Esophagus squamous epithelium (tissue), 4 donors: Measurements from ENCODE around the gene PMEPA1.
A peak's percentile ranks its signal among the peaks of the same experiment; 100 is the strongest.

Experiments
- POLR2A ChIP-seq, 4 donors: fragments of 450-650 bp; IDR thresholded peaks; one replicate each; pipeline ENCODE4 v1.6.1; 2017; ENCODE audit warnings: antibody characterized with exemption in 4 of 4, mild to moderate bottlenecking in 4 of 4, moderate library complexity in 3 of 4
- TF ChIP-seq, protein P1 (sequence below), 6 experiments: fragments of 450-650 bp in 4 of 6; fragments of 200-600 bp in 2 of 6; sonication (generic) in 2 of 6; IDR thresholded peaks; one replicate each; pipeline ENCODE4 v1.5.1; 2016 to 2019; ENCODE audit warnings: antibody characterized with exemption in 6 of 6, mild to moderate bottlenecking in 4 of 6, moderate library complexity in 4 of 6

DNA sequence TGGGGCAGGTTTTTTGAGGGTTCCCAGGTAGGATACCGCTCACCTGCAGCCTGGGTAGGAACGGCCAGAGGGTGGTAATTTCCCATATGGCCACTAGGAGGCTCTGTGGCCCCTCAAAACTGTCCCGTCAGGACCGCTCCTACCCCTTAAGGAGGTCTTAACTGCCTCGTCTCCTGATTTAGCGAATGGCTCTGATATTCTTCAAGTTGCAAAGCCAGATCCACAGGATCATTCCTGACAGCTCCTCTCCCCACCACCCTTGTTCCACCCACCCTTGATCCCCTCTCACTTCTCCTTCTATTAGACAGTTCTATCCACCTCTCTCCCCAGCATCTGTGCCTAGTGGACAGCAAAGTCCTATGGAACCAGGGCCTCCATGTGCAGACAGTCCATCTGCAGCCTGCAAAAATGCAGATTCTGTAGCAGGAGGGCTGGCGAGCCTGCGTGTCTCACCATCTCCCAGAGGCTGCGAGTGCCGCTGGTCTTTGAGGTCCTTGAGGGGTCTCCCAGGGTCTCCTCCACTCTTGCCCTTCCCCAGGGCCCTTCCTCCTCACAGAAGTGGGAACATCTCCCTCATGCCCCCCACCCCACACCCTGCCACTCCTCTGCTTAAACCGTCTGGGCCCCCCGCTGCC lies 55.3 kb downstream of the PMEPA1 start:
- no peak for TF ChIP-seq POLR2A (IDR thresholded peaks at IDR 0.05)
- TF ChIP-seq, protein P1, sequence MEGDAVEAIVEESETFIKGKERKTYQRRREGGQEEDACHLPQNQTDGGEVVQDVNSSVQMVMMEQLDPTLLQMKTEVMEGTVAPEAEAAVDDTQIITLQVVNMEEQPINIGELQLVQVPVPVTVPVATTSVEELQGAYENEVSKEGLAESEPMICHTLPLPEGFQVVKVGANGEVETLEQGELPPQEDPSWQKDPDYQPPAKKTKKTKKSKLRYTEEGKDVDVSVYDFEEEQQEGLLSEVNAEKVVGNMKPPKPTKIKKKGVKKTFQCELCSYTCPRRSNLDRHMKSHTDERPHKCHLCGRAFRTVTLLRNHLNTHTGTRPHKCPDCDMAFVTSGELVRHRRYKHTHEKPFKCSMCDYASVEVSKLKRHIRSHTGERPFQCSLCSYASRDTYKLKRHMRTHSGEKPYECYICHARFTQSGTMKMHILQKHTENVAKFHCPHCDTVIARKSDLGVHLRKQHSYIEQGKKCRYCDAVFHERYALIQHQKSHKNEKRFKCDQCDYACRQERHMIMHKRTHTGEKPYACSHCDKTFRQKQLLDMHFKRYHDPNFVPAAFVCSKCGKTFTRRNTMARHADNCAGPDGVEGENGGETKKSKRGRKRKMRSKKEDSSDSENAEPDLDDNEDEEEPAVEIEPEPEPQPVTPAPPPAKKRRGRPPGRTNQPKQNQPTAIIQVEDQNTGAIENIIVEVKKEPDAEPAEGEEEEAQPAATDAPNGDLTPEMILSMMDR (IDR thresholded peaks at IDR 0.05): peak; percentile 84 to 94 (median 90)
